Osteoblast (primary cell): ENCODE results near the gene MYMK. TPM values are rescaled to one million over a fixed set of nuclear protein-coding genes. Genes with fewer than 3 reads are reported as not detected.

Experiments
- DNase-seq: peaks from one replicate; pipeline ENCODE4 v3.0.0; 2011; ENCODE audit warnings: low spot score, mixed read lengths; ENCODE audit not compliant: insufficient read length; ENCODE audit errors: missing footprints
- H2AFZ ChIP-seq: 2 replicates; pipeline ENCODE4 v1.6.0; 2011; ENCODE audit warnings: mild to moderate bottlenecking, low read length
- H3K27ac ChIP-seq: 2 replicates; pipeline ENCODE4 v1.5.1; 2011; ENCODE audit warnings: mild to moderate bottlenecking, low read depth, low read length, moderate library complexity
- H3K27me3 ChIP-seq: 2 replicates; pipeline ENCODE4 v1.6.0; 2012; ENCODE audit warnings: mild to moderate bottlenecking, control low read depth, inconsistent platforms, low read length, moderate library complexity; ENCODE audit not compliant: insufficient read depth
- H3K36me3 ChIP-seq: 2 replicates; pipeline ENCODE4 v1.5.1; 2011; ENCODE audit warnings: mild to moderate bottlenecking, low read length, control low read depth, moderate library complexity; ENCODE audit not compliant: insufficient read depth
- H3K4me1 ChIP-seq: 2 replicates; pipeline ENCODE4 v1.5.1; 2011; ENCODE audit warnings: mild to moderate bottlenecking, low read length, control low read depth, moderate library complexity; ENCODE audit not compliant: insufficient read depth
- H3K4me2 ChIP-seq: 2 replicates; pipeline ENCODE4 v1.6.0; 2011; ENCODE audit warnings: mild to moderate bottlenecking, low read length; ENCODE audit not compliant: insufficient read depth
- H3K4me3 ChIP-seq: fragments of 200-600 bp; sonication (generic); 3 replicates; pipeline ENCODE4 v1.5.1; 2012; ENCODE audit warnings: mild to moderate bottlenecking, low read length, inconsistent platforms; ENCODE audit not compliant: insufficient read depth
- H3K79me2 ChIP-seq: 2 replicates; pipeline ENCODE4 v1.6.0; 2012; ENCODE audit warnings: mild to moderate bottlenecking, low read length, control low read depth, inconsistent platforms; ENCODE audit not compliant: insufficient read depth
- H3K9me3 ChIP-seq: 2 replicates; pipeline ENCODE4 v1.5.1; 2011; ENCODE audit warnings: low read depth, low read length, control low read depth
- H4K20me1 ChIP-seq: 2 replicates; pipeline ENCODE4 v1.6.0; 2012; ENCODE audit warnings: mild to moderate bottlenecking, low read length, control low read depth; ENCODE audit not compliant: insufficient read depth
- total RNA-seq: library from RNA; depleted of rRNA; stranded (reverse); fragments of >200 nt; gene quantifications from 2 replicates; pipeline ENCODE4 v1.2.3, GENCODE V29; 2012
- TF ChIP-seq, protein P1 (sequence below): IDR thresholded peaks from 2 replicates; pipeline ENCODE4 v1.5.1; 2011; ENCODE audit warnings: mild to moderate bottlenecking, low read depth, low read length, moderate library complexity; ENCODE audit errors: extremely low read depth

Gene MYMK
- total RNA-seq, 1 donor: not detected

DNA sequence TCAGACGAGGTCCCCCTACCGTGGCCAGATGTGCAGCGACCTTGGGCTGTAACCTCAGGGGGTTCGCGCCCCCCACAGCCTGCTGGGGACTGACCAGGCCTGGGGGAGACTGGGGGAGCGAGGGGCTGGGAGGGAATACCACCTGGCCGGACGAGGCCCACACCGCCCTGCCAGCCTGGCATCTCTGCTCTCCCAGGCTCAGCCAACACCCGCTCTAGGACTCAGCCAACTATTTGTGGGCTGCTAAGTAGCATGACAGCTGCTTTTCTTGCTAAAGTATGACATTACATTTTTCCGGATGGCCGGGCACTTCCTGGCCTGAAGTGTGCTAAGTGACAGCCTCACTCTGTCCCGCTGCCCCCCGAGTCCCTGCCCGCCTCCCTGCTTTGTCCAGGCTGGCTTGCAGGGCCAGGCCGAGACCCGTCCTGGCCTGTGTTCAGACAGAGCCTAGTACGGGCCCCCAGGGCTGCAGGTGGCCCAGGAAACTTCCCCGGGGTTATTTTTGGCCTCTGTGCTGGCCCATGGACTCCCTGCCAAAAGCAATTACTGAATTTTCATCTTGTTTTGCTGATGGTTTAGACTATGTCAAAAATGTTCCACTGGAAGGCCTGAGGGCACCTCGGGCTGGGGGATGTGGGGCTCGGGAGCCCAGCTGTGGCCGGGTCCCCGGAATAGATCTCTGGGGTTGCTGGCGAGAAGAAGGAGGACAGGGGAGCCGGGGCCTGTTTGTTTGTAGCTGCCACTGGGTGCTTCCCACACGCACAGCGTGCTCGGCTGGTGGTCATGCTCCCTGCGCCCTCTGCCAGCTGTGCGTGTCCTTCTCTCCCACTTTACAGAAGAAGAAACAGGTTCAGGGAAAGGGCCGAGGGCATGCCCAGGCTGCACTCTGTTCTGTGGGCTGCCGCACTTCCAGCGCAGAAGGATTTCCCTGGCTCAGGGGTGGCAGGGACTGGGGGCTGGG, 32.4 kb downstream of the MYMK start:
- Histone ChIP-seq H2AFZ (peak overlapping the region; percentile 21), H3K27ac (no peak overlapping the region), H4K20me1 (no peaks in the 10 kb centered on the region)

GRCh38 chr9:133491656-133491925, 33.2 kb downstream of the MYMK start:
- TF ChIP-seq, protein P1, sequence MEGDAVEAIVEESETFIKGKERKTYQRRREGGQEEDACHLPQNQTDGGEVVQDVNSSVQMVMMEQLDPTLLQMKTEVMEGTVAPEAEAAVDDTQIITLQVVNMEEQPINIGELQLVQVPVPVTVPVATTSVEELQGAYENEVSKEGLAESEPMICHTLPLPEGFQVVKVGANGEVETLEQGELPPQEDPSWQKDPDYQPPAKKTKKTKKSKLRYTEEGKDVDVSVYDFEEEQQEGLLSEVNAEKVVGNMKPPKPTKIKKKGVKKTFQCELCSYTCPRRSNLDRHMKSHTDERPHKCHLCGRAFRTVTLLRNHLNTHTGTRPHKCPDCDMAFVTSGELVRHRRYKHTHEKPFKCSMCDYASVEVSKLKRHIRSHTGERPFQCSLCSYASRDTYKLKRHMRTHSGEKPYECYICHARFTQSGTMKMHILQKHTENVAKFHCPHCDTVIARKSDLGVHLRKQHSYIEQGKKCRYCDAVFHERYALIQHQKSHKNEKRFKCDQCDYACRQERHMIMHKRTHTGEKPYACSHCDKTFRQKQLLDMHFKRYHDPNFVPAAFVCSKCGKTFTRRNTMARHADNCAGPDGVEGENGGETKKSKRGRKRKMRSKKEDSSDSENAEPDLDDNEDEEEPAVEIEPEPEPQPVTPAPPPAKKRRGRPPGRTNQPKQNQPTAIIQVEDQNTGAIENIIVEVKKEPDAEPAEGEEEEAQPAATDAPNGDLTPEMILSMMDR: no peak
- Histone ChIP-seq H3K9me3 (no peaks in the 10 kb centered on the region), H3K4me3 (no peak overlapping the region), H4K20me1 (no peaks in the 10 kb centered on the region), H3K27me3 (no peaks in the 10 kb centered on the region), H3K36me3 (no peaks in the 10 kb centered on the region), H3K79me2 (no peaks in the 10 kb centered on the region), H2AFZ (no peak overlapping the region), H3K4me2 (no peak overlapping the region), H3K4me1 (peaks cover 12% of the 10 kb centered on the region), H3K27ac (no peak overlapping the region)
- peak; percentile 71 for DNase-seq

More for the DNA sequence above, 32.4 kb downstream of the MYMK start:
- H3K4me1 ChIP-seq: peaks cover 12% of the 10 kb centered on the region
- H3K79me2 ChIP-seq: no peaks in the 10 kb centered on the region
- no peaks in the 10 kb centered on the region for H3K36me3 ChIP-seq
- DNase-seq: peak; percentile 98
- peak overlapping the region; percentile 24 for H3K4me2 ChIP-seq
- no peaks in the 10 kb centered on the region for H3K9me3 ChIP-seq
- peaks cover 3% of the 10 kb centered on the region for H3K27me3 ChIP-seq
- H3K4me3 ChIP-seq: no peak overlapping the region
- TF ChIP-seq, protein P1: no peak

GRCh38 chr9:133490865-133491655, 33.7 kb downstream of the MYMK start:
- H3K4me3 ChIP-seq: no peak overlapping the region
- peaks cover 12% of the 10 kb centered on the region for H3K4me1 ChIP-seq
- no peaks in the 10 kb centered on the region for H3K79me2 ChIP-seq
- TF ChIP-seq, protein P1: no peak
- no peak overlapping the region for H3K4me2 ChIP-seq
- no peaks in the 10 kb centered on the region for H3K9me3 ChIP-seq
- DNase-seq: peak; percentile 50
- H3K27ac ChIP-seq: no peak overlapping the region
- H3K36me3 ChIP-seq: no peaks in the 10 kb centered on the region
- no peaks in the 10 kb centered on the region for H4K20me1 ChIP-seq
- no peaks in the 10 kb centered on the region for H3K27me3 ChIP-seq
- no peak overlapping the region for H2AFZ ChIP-seq

DNA sequence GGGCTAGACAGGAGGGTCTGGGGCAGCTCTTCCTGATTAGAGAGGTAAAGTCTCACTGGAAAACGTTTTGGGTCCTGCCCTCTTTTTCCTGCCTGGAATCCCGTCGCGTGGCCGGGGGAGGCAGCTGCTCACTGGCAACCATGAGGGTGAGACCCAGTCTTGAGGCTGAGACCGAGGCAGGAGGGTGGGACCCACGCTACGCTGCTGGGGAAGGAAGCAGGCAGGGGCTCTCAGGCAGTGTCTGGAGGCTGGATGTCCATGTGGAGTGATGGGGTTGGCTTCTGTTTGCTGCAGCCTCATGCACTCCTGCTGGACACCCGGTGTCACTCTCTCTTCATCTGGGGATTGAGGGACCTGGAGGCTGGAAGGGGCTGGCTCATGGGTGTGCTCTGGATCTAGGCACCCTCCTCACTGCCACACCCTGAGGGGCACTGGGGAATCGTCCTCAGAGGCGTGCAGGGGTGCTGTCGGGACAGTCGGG, 34.5 kb downstream of the MYMK start:
- H3K9me3 ChIP-seq: no peaks in the 10 kb centered on the region
- no peaks in the 10 kb centered on the region for H3K27me3 ChIP-seq
- H3K4me2 ChIP-seq: no peak overlapping the region
- H3K79me2 ChIP-seq: no peaks in the 10 kb centered on the region
- H2AFZ ChIP-seq: no peak overlapping the region
- H3K27ac ChIP-seq: no peak overlapping the region
- H3K36me3 ChIP-seq: no peaks in the 10 kb centered on the region
- H4K20me1 ChIP-seq: no peaks in the 10 kb centered on the region
- TF ChIP-seq, protein P1: no peak
- DNase-seq: peak; percentile 90
- no peak overlapping the region for H3K4me3 ChIP-seq
- H3K4me1 ChIP-seq: peaks cover 12% of the 10 kb centered on the region
